ENCODE results near the gene RYK.

The RYK gene

GRCh38 chr3:134258761-134259347 lies 8.2 kb upstream of the RYK start:
- no peak overlapping the region for H2AFZ ChIP-seq (ENCODE audit: low read length)
- TF ChIP-seq EZH2phosphoT487 (IDR thresholded peaks at IDR 0.05; ENCODE audit: borderline replicate concordance) (no peak), CTCF (conservative IDR thresholded peaks at IDR 0.05; ENCODE audit: low read length) (no peak)
- H3K27me3 ChIP-seq (ENCODE audit: insufficient read depth, low read length, poor library complexity, severe bottlenecking) = no peaks in the 10 kb centered on the region
- H3K9me3 ChIP-seq (ENCODE audit: insufficient read depth, low read depth, low read length) = no peaks in the 10 kb centered on the region
- no peaks in the 10 kb centered on the region for H3K36me3 ChIP-seq (ENCODE audit: insufficient read depth, low read length)
- H3K4me1 ChIP-seq (ENCODE audit: insufficient read depth, low read length, poor library complexity, severe bottlenecking) = peaks cover 9% of the 10 kb centered on the region
- H3K9ac ChIP-seq (ENCODE audit: low read depth, low read length, poor library complexity, severe bottlenecking) = no peak overlapping the region
- no peaks in the 10 kb centered on the region for H3K9me2 ChIP-seq (replicated peaks; ENCODE audit: low read depth, low read length)
- H4K20me1 ChIP-seq (ENCODE audit: insufficient read depth, low read length, poor library complexity, severe bottlenecking) = no peaks in the 10 kb centered on the region
- no peak overlapping the region for H3K4me3 ChIP-seq (ENCODE audit: low read length, poor library complexity, severe bottlenecking)
- no peaks in the 10 kb centered on the region for H3K79me2 ChIP-seq (ENCODE audit: insufficient read depth, low read length)
- H3F3A ChIP-seq (ENCODE audit: low read depth) = no peaks in the 10 kb centered on the region
- H3K4me2 ChIP-seq (ENCODE audit: low read depth, low read length, poor library complexity, severe bottlenecking) = no peak overlapping the region

DNA sequence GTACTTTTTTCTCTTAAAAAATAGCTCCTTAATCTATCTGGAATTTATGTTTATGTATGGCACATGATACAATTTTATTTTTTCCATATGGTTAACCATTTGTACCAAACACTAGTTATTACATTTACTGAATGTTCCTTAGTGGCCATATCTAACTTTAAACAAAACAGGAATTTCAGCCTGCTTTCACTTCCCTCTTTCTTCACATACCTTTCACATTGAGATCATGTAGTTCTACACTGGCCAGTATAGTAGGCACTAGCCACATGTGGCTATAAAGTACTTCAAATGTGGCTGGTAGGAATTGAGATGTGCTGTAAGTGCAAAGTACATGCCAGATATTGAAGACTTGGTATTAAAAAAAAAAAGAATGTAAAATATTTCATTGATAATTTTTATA lies 4.7 kb upstream of the RYK start:
- no peaks in the 10 kb centered on the region for H3K79me2 ChIP-seq (ENCODE audit: insufficient read depth, low read length)
- H3K9ac ChIP-seq (ENCODE audit: low read depth, low read length, poor library complexity, severe bottlenecking) = no peak overlapping the region
- H3F3A ChIP-seq (ENCODE audit: low read depth) = no peaks in the 10 kb centered on the region
- no peaks in the 10 kb centered on the region for H3K36me3 ChIP-seq (ENCODE audit: insufficient read depth, low read length)
- no peaks in the 10 kb centered on the region for H3K9me2 ChIP-seq (replicated peaks; ENCODE audit: low read depth, low read length)
- H3K4me1 ChIP-seq (ENCODE audit: insufficient read depth, low read length, poor library complexity, severe bottlenecking) = peaks cover 14% of the 10 kb centered on the region
- H3K9me3 ChIP-seq (ENCODE audit: insufficient read depth, low read depth, low read length) = no peaks in the 10 kb centered on the region
- no peak overlapping the region for H2AFZ ChIP-seq (ENCODE audit: low read length)
- H3K27me3 ChIP-seq (ENCODE audit: insufficient read depth, low read length, poor library complexity, severe bottlenecking) = no peaks in the 10 kb centered on the region
- no peak overlapping the region for H3K4me3 ChIP-seq (ENCODE audit: low read length, poor library complexity, severe bottlenecking)
- H3K4me2 ChIP-seq (ENCODE audit: low read depth, low read length, poor library complexity, severe bottlenecking) = no peak overlapping the region
- TF ChIP-seq CTCF (conservative IDR thresholded peaks at IDR 0.05; ENCODE audit: low read length) (no peak), EZH2phosphoT487 (IDR thresholded peaks at IDR 0.05; ENCODE audit: borderline replicate concordance) (no peak)
- H4K20me1 ChIP-seq (ENCODE audit: insufficient read depth, low read length, poor library complexity, severe bottlenecking) = no peaks in the 10 kb centered on the region

DNA sequence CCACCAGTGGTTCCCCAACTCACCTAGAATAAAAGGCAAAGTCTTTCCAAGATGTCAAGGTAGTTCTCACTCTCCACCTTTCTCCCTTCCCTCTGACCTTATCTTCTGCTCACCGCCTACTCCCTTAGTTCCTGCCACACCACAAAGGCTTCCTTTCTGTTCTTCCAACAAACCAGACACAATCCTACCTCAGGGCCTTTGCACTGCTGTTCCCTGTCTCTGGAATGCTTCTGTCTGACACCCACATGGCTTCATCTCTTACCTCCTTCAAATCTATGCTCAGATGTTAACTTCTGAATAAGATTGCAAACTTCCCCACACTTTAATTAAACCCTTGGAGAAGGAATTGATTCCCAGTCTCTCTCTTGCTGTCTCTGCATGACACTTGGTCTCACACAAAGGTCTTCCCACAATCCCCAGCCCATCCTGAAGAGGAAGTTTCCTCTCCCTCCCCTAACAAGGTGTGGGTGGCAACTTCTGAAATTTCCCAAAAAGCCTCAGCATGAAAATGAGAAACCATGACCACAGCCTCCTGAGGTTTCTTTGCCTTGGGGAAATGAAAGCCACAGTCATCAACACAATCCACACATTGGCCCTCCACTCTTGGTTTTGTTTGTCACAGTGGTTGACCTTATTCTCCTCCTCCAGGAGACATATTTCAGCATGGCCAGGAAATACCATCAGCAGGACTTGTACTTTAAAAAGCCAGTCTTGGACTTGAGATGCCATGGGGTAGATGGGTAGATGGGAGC lies 3.0 kb upstream of the RYK start:
- Histone ChIP-seq H3K9me2 (replicated peaks; ENCODE audit: low read depth, low read length) (no peaks in the 10 kb centered on the region), H3K9ac (ENCODE audit: low read depth, low read length, poor library complexity, severe bottlenecking) (no peak overlapping the region), H4K20me1 (ENCODE audit: insufficient read depth, low read length, poor library complexity, severe bottlenecking) (peaks cover 9% of the 10 kb centered on the region), H3K4me1 (ENCODE audit: insufficient read depth, low read length, poor library complexity, severe bottlenecking) (peaks cover 23% of the 10 kb centered on the region), H3F3A (ENCODE audit: low read depth) (no peaks in the 10 kb centered on the region), H2AFZ (ENCODE audit: low read length) (no peak overlapping the region), H3K4me3 (ENCODE audit: low read length, poor library complexity, severe bottlenecking) (no peak overlapping the region), H3K36me3 (ENCODE audit: insufficient read depth, low read length) (no peaks in the 10 kb centered on the region), H3K9me3 (ENCODE audit: insufficient read depth, low read depth, low read length) (no peaks in the 10 kb centered on the region), H3K79me2 (ENCODE audit: insufficient read depth, low read length) (peaks cover 16% of the 10 kb centered on the region), H3K4me2 (ENCODE audit: low read depth, low read length, poor library complexity, severe bottlenecking) (no peak overlapping the region), H3K27me3 (ENCODE audit: insufficient read depth, low read length, poor library complexity, severe bottlenecking) (no peaks in the 10 kb centered on the region)
- TF ChIP-seq EZH2phosphoT487 (IDR thresholded peaks at IDR 0.05; ENCODE audit: borderline replicate concordance) (no peak), CTCF (conservative IDR thresholded peaks at IDR 0.05; ENCODE audit: low read length) (no peak)

Measured in Loucy (cell line).